Measurements from ENCODE around the gene AK1. TPM values are rescaled to one million over a fixed set of nuclear protein-coding genes. Genes with fewer than 3 reads are reported as not detected.

AK1 gene
- total RNA-seq, 1 experiment from 2014 or later = 34.4 TPM

- TF ChIP-seq ZNF512 (CRISPR knock-in tag; IDR thresholded peaks at IDR 0.05; ENCODE audit: borderline replicate concordance) (no peak), ZNF416 (CRISPR knock-in tag; IDR thresholded peaks at IDR 0.05) (no peak), FOXP4 (CRISPR knock-in tag; IDR thresholded peaks at IDR 0.05) (no peak), ZNF532 (CRISPR knock-in tag; IDR thresholded peaks at IDR 0.05; ENCODE audit: borderline replicate concordance) (no peak), ERG (CRISPR knock-in tag; IDR thresholded peaks at IDR 0.05) (no peak), NR2C2 (CRISPR knock-in tag; IDR thresholded peaks at IDR 0.05) (no peak), ZNF232 (CRISPR knock-in tag; IDR thresholded peaks at IDR 0.05) (no peak), AFF4 (CRISPR knock-in tag; IDR thresholded peaks at IDR 0.05; ENCODE audit: borderline replicate concordance) (no peak), ZNF423 (CRISPR knock-in tag; IDR thresholded peaks at IDR 0.05) (no peak)
These were observed 41.4 kb downstream of the AK1 start (continued) for GRCh38 chr9:127835991-127836516.

- Mint-ChIP-seq H3K4me1 (peaks cover 10% of the 10 kb centered on the region), H3K27ac (no peak overlapping the region), H3K27me3 (ENCODE audit: low read depth) (peaks cover 2% of the 10 kb centered on the region; the same call in 1 of the 2 replicates), H3K4me3 (no peak overlapping the region), H3K36me3 (peaks cover 4% of the 10 kb centered on the region; the same call in 1 of the 2 replicates), H3K9me3 (no peaks in the 10 kb centered on the region)
- no peak for ATAC-seq
- DNase-seq (ENCODE audit: low spot score) = no peak
- ChIA-PET CTCF (interaction anchor here (0.6 to 0.7 kb wide), 3 partner anchors 35 to 315 kb away, joined by 4 to 7 read pairs (median 5); no protein-coding TSS in a partner anchor), POLR2A (interaction anchor here (0.7 kb wide), 2 partner anchors 36 to 487 kb away, joined by 7 to 10 read pairs; no protein-coding TSS in a partner anchor)
- TF ChIP-seq FOXP4 (CRISPR knock-in tag; IDR thresholded peaks at IDR 0.05) (no peak), RORB (CRISPR knock-in tag; IDR thresholded peaks at IDR 0.05) (no peak), IRF1 (CRISPR knock-in tag; IDR thresholded peaks at IDR 0.05) (no peak), NFE2L1 (CRISPR knock-in tag; IDR thresholded peaks at IDR 0.05) (no peak), ZNF232 (CRISPR knock-in tag; IDR thresholded peaks at IDR 0.05) (no peak)
These were observed 43.9 kb downstream of the AK1 start for GRCh38 chr9:127833555-127833954.
